Astrocyte of the cerebellum (primary cell): Measurements from ENCODE around the gene KCNIP2.

Experiments used
- DNase-seq: peaks from one replicate; pipeline ENCODE4 v3.0.0-alpha.2; 2011; ENCODE audit warnings: low read depth
- H3K4me3 ChIP-seq: 2 replicates; pipeline ENCODE4 v1.5.1; 2011; ENCODE audit warnings: mild to moderate bottlenecking, low read depth, low read length, moderate library complexity
- CTCF ChIP-seq: IDR thresholded peaks from 2 replicates; pipeline ENCODE4 v1.5.1; 2012; ENCODE audit warnings: low read length, low read depth, moderate library complexity, mild to moderate bottlenecking; ENCODE audit errors: missing control alignments
- in situ Hi-C: cut with HindIII; loops from 2 replicates; pipeline ENCODE4 v1.10.0; 2017; ENCODE audit warnings: low sequenced_read_pairs

KCNIP2 gene

GRCh38 chr10:101857802-101858476, 14.3 kb upstream of the KCNIP2 start:
- no peak overlapping the region for H3K4me3 ChIP-seq
- in situ Hi-C loops = no loop called here
- TF ChIP-seq CTCF = no peak
- no peak for DNase-seq

GRCh38 chr10:101856626-101857025, 13.0 kb upstream of the KCNIP2 start:
- no peak for TF ChIP-seq CTCF
- no peak overlapping the region for H3K4me3 ChIP-seq
- in situ Hi-C loops = no loop called here
- no peak for DNase-seq

GRCh38 chr10:101851411-101852116, 8.0 kb upstream of the KCNIP2 start:
- H3K4me3 ChIP-seq = no peak overlapping the region
- TF ChIP-seq CTCF = no peak
- in situ Hi-C loops = no loop called here
- no peak for DNase-seq

GRCh38 chr10:101850749-101851148, 7.1 kb upstream of the KCNIP2 start:
- H3K4me3 ChIP-seq = no peak overlapping the region
- in situ Hi-C loops = no loop called here
- no peak for DNase-seq
- TF ChIP-seq CTCF = no peak

- H3K4me3 ChIP-seq = no peak overlapping the region
- no peak for DNase-seq
- in situ Hi-C loops = no loop called here
- TF ChIP-seq CTCF = no peak
These were observed 5.3 kb upstream of the KCNIP2 start for GRCh38 chr10:101848894-101849351.

- in situ Hi-C loops = no loop called here
- no peak for TF ChIP-seq CTCF
- no peak overlapping the region for H3K4me3 ChIP-seq
- no peak for DNase-seq
These were observed 4.8 kb upstream of the KCNIP2 start for GRCh38 chr10:101848408-101848807.
